Fibroblast of lung (primary cell): Measurements from ENCODE around the gene MMP25. TPM values are rescaled to one million over a fixed set of nuclear protein-coding genes. Genes with fewer than 3 reads are reported as not detected.
A peak's percentile ranks its signal among the peaks of the same experiment; 100 is the strongest.

Source experiments
- DNase-seq, 2 donors: peaks; one replicate each; pipeline versions ENCODE4 v3.0.0 to v3.0.0-alpha.2; 2010; ENCODE audit warnings: low read depth in 2 of 2
- H2AFZ ChIP-seq: 2 replicates; pipeline ENCODE4 v1.5.1; 2012; ENCODE audit warnings: low read length, control low read depth, inconsistent platforms
- H3K27ac ChIP-seq: 2 replicates; pipeline ENCODE4 v1.5.1; 2011; ENCODE audit warnings: low read length, control low read depth; ENCODE audit not compliant: insufficient read depth
- H3K27me3 ChIP-seq: 2 replicates; pipeline ENCODE4 v1.5.1; 2011; ENCODE audit warnings: mild to moderate bottlenecking, low read length; ENCODE audit not compliant: control insufficient read depth, insufficient read depth
- H3K36me3 ChIP-seq: 2 replicates; pipeline ENCODE4 v1.5.1; 2011; ENCODE audit warnings: low read length; ENCODE audit not compliant: control insufficient read depth, insufficient read depth
- H3K4me1 ChIP-seq: 2 replicates; pipeline ENCODE4 v1.5.1; 2011; ENCODE audit warnings: low read length; ENCODE audit not compliant: control insufficient read depth, insufficient read depth; ENCODE audit errors: extremely low read depth
- H3K4me2 ChIP-seq: 2 replicates; pipeline ENCODE4 v1.5.1; 2011; ENCODE audit warnings: low read length, control low read depth; ENCODE audit not compliant: insufficient read depth; ENCODE audit errors: extremely low read depth
- H3K4me3 ChIP-seq, 4 experiments: fragments of 200-600 bp in 1 of 4; sonication (generic) in 1 of 4; replicated peaks in 1 of 4; 2 replicates each; pipeline ENCODE4 v1.5.1; 2011 to 2016; ENCODE audit warnings: low read length in 4 of 4, low read depth in 3 of 4, mild to moderate bottlenecking in 3 of 4, control low read depth in 2 of 4, inconsistent platforms in 1 of 4, mixed read lengths in 1 of 4; ENCODE audit not compliant: insufficient read depth in 1 of 4; ENCODE audit errors: control extremely low read depth in 1 of 4
- H3K79me2 ChIP-seq: 2 replicates; pipeline ENCODE4 v1.5.1; 2012; ENCODE audit warnings: mild to moderate bottlenecking, low read length, inconsistent platforms; ENCODE audit not compliant: control insufficient read depth, insufficient read depth
- H3K9ac ChIP-seq: 2 replicates; pipeline ENCODE4 v1.5.1; 2011; ENCODE audit warnings: mild to moderate bottlenecking, low read length, control low read depth; ENCODE audit not compliant: insufficient read depth
- H3K9me3 ChIP-seq: 2 replicates; pipeline ENCODE4 v1.5.1; 2012; ENCODE audit warnings: low read depth, low read length; ENCODE audit not compliant: control insufficient read depth, insufficient read depth
- H4K20me1 ChIP-seq: 2 replicates; pipeline ENCODE4 v1.5.1; 2011; ENCODE audit warnings: low read length; ENCODE audit not compliant: control insufficient read depth, insufficient read depth; ENCODE audit errors: extremely low read depth
- CTCF ChIP-seq, 2 donors: IDR thresholded peaks in 1 of 2; conservative IDR thresholded peaks in 1 of 2; 1 replicate in 1 of 2; 2 replicates in 1 of 2; pipeline ENCODE4 v1.5.1; 2011 to 2012; ENCODE audit warnings: low read length in 2 of 2, control low read depth in 1 of 2, inconsistent platforms in 1 of 2, low read depth in 1 of 2, mild to moderate bottlenecking in 1 of 2
- EZH2 ChIP-seq: IDR thresholded peaks from 2 replicates; pipeline ENCODE4 v1.5.1; 2012; ENCODE audit warnings: low read length, control low read depth, mild to moderate bottlenecking; ENCODE audit errors: missing control alignments
- polyA plus RNA-seq, 2 donors: library from polyadenylated mRNA; depleted of rRNA in 1 of 2; stranded (reverse) in 1 of 2; unstranded in 1 of 2; fragments of >200 nt; gene quantifications; 2 replicates each; pipeline ENCODE4 v1.2.1, GENCODE V29; 2011 to 2012; ENCODE audit warnings: missing spikeins in 1 of 2
- total RNA-seq: library from RNA; depleted of rRNA; stranded (reverse); fragments of >200 nt; gene quantifications from 2 replicates; pipeline ENCODE4 v1.2.1, GENCODE V29; 2014

MMP25 gene
- total and polyA plus RNA-seq, 2 donors (not counting 1 experiment from before 2014, with no cell fraction given), result 0.03 TPM; not detected in 1

GRCh38 chr16:3035972-3036725 is 10.2 kb upstream of the MMP25 start:
- H3K4me1 ChIP-seq, result no peaks in the 10 kb centered on the region
- peaks cover 2% of the 10 kb centered on the region for H4K20me1 ChIP-seq
- no peaks in the 10 kb centered on the region for H3K79me2 ChIP-seq
- no peaks in the 10 kb centered on the region for H3K36me3 ChIP-seq
- no peaks in the 10 kb centered on the region for H3K9me3 ChIP-seq
- H3K9ac ChIP-seq, result no peak overlapping the region
- no peak overlapping the region for H3K4me3 ChIP-seq
- H3K27ac ChIP-seq, result no peak overlapping the region
- no peak for DNase-seq
- peaks cover 51% of the 10 kb centered on the region for H3K27me3 ChIP-seq
- TF ChIP-seq EZH2 (peak; percentile 83), CTCF (conservative IDR thresholded peaks at IDR 0.05 in 1 of 2, IDR thresholded peaks at IDR 0.05 in 1 of 2; ENCODE audit: low read depth in 1 of 2, low read length in 2 of 2) (no peak)
- no peak overlapping the region for H3K4me2 ChIP-seq
- H2AFZ ChIP-seq, result no peak overlapping the region

GRCh38 chr16:3036726-3037315 is 9.5 kb upstream of the MMP25 start, which contains the start of gene BICDL2:
BICDL2 (minus strand) TSS chr16:3036944; CDS start chr16:3035496, 1,448 bp downstream.
- TF ChIP-seq EZH2 (peak; percentile 97), CTCF (conservative IDR thresholded peaks at IDR 0.05 in 1 of 2, IDR thresholded peaks at IDR 0.05 in 1 of 2; ENCODE audit: low read depth in 1 of 2, low read length in 2 of 2) (no peak)
- DNase-seq, result no peak
- Histone ChIP-seq H3K79me2 (no peaks in the 10 kb centered on the region), H3K4me2 (no peak within 1 kb of the TSS), H3K27ac (no peak within 1 kb of the TSS), H3K27me3 (peaks cover 51% of the 10 kb centered on the region), H3K9me3 (no peaks in the 10 kb centered on the region), H4K20me1 (no peaks in the 10 kb centered on the region), H3K36me3 (no peaks in the 10 kb centered on the region), H3K4me3 (no peak within 1 kb of the TSS), H2AFZ (no peak within 1 kb of the TSS), H3K9ac (no peak within 1 kb of the TSS), H3K4me1 (no peaks in the 10 kb centered on the region)

GRCh38 chr16:3038256-3038655 is 8.1 kb upstream of the MMP25 start:
- Histone ChIP-seq H3K9me3 (no peaks in the 10 kb centered on the region), H2AFZ (no peak overlapping the region), H3K36me3 (no peaks in the 10 kb centered on the region), H3K27ac (no peak overlapping the region), H4K20me1 (no peaks in the 10 kb centered on the region), H3K4me1 (no peaks in the 10 kb centered on the region), H3K27me3 (peaks cover 46% of the 10 kb centered on the region), H3K4me2 (no peak overlapping the region), H3K9ac (no peak overlapping the region), H3K4me3 (no peak overlapping the region), H3K79me2 (no peaks in the 10 kb centered on the region)
- no peak for DNase-seq
- TF ChIP-seq EZH2, result no peak
